Activated naive CD4-positive, alpha-beta T cell treated with Interleukin-2 at 50 U/mL for 16 hours (primary cell): ENCODE measurements around the gene GMEB1.
"Not testable (repeated sequence)": the region's sequence is repeated elsewhere in the genome, so short reads cannot be mapped to it uniquely, and the experiment has no call there.

Experiments used
- DNase-seq: peaks from one replicate; pipeline ENCODE4 v3.0.0-alpha.2; 2020

The GMEB1 gene

GRCh38 chr1:28672971-28673370 lies 4.4 kb downstream of the GMEB1 start:
- DNase-seq = not testable (repeated sequence)

- DNase-seq = no peak
Measured at GRCh38 chr1:28675924-28676257, 7.3 kb downstream of the GMEB1 start.

- no peak for DNase-seq
Measured at GRCh38 chr1:28680151-28680550, 11.6 kb downstream of the GMEB1 start.

GRCh38 chr1:28682840-28683239 lies 14.3 kb downstream of the GMEB1 start:
- no peak for DNase-seq

- no peak for DNase-seq
Measured at GRCh38 chr1:28684937-28685336, 16.4 kb downstream of the GMEB1 start.

- not testable (repeated sequence) for DNase-seq
Measured at GRCh38 chr1:28691627-28692026, 23.0 kb downstream of the GMEB1 start.

GRCh38 chr1:28703629-28704028 lies 35.0 kb downstream of the GMEB1 start:
- no peak for DNase-seq

GRCh38 chr1:28716336-28716735 lies 47.8 kb downstream of the GMEB1 start:
- DNase-seq = no peak

GRCh38 chr1:28718166-28718565 lies 49.6 kb downstream of the GMEB1 start:
- DNase-seq = no peak

GRCh38 chr1:28718586-28719331 lies 50.2 kb downstream of the GMEB1 start:
- DNase-seq = no peak

- DNase-seq = no peak
Measured at GRCh38 chr1:28719332-28719619, 50.7 kb downstream of the GMEB1 start.

GRCh38 chr1:28720376-28720775 lies 51.8 kb downstream of the GMEB1 start:
- DNase-seq = no peak

GRCh38 chr1:28721927-28722326 lies 53.3 kb downstream of the GMEB1 start:
- DNase-seq = not testable (repeated sequence)

- DNase-seq = not testable (repeated sequence)
Measured at GRCh38 chr1:28725365-28725764, 56.8 kb downstream of the GMEB1 start.

GRCh38 chr1:28735961-28736449 lies 67.4 kb downstream of the GMEB1 start:
- DNase-seq = no peak

- peak; percentile 99 for DNase-seq
Measured at GRCh38 chr1:28736450-28737306, 68.1 kb downstream of the GMEB1 start, which contains the start of gene YTHDF2. YTHDF2 (plus strand) TSS chr1:28736940; CDS start chr1:28737121, 181 bp downstream.

GRCh38 chr1:28737307-28738132 lies 68.9 kb downstream of the GMEB1 start:
- DNase-seq = peak; percentile 55

GRCh38 chr1:28740118-28740517 lies 71.5 kb downstream of the GMEB1 start:
- DNase-seq = no peak

GRCh38 chr1:28744184-28744583 lies 75.6 kb downstream of the GMEB1 start:
- DNase-seq = no peak

- DNase-seq = no peak
Measured at GRCh38 chr1:28745653-28746173, 77.1 kb downstream of the GMEB1 start.

GRCh38 chr1:28750330-28750729 lies 81.7 kb downstream of the GMEB1 start:
- DNase-seq = no peak

- not testable (repeated sequence) for DNase-seq
Measured at GRCh38 chr1:28750771-28751294, 82.2 kb downstream of the GMEB1 start.
